GM18870 (cell line): ENCODE data around the gene PSKH1.
"Not testable (repeated sequence)": the region's sequence is repeated elsewhere in the genome, so short reads cannot be mapped to it uniquely, and the experiment has no call there.

Source experiments
- ATAC-seq: cut with Tn5 transposase; IDR thresholded peaks from one replicate; pipeline ENCODE4 v1.9.1; 2021; ENCODE audit warnings: moderate library complexity; ENCODE audit not compliant: unreplicated experiment

Gene PSKH1

DNA sequence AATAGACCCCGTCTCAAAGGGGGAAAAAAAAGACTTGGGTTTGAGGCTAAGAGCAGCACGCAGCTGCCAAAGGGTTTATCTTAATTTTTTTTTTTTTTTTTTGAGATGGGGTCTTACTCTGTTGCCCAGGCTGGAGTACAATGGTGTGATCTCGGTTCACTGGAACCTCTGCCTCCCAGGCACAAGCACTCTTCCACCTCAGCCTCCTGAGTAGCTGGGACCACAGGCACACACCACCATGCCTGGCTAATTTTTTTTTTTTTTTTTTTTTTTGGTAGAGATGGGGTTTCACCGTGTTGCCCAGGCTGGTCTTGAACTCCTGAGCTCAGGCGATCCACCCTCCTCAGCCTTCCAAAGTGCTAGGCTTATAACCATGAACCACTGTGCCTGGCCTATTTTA lies 44.7 kb downstream of the PSKH1 start:
- not testable (repeated sequence) for ATAC-seq

GRCh38 chr16:67939507-67940445 lies 46.7 kb downstream of the PSKH1 start:
- ATAC-seq: no peak

- ATAC-seq: no peak
Measured at GRCh38 chr16:67940446-67941089, 47.5 kb downstream of the PSKH1 start.

- ATAC-seq: no peak
Measured at GRCh38 chr16:67941469-67942199, 48.6 kb downstream of the PSKH1 start.

GRCh38 chr16:67942200-67942509 lies 49.1 kb downstream of the PSKH1 start:
- no peak for ATAC-seq

DNA sequence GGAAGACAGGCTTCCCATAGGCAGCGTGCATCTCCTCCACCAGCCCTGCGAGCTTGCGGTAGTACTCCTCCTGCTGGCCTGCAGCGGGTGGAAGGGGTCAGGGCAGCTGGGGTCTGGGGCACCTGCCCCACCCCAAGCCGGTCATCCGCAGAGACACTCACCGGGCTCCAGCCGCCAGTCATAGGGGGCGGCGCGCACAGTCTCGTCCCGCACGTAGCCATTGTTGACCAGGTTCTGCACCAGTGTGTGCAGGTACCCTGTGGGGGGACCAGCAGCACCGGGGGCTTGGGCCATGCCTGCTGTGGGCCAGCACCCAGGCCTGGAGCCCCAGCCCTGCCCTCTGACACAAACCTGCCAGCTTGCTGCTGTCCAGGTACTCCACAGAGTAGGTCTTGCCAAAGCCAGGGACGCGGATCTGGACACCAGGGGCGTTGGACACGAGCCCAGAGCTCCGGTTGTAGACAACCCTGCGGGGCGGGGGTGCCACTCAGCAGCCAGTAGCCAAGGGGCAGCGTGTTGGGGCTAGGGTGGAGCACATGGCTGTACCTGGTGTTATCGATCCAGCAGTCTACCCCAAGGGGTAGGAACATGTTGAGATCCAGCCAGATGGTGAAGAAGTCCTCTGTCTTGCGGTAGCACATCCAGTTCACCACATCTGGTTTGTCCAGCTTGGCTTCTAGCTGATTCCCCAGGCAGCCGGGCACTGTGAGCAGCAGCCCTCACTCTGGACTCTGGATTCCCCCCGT lies 49.6 kb downstream of the PSKH1 start:
- no peak for ATAC-seq

GRCh38 chr16:67943256-67943618 lies 50.2 kb downstream of the PSKH1 start:
- ATAC-seq: no peak

DNA sequence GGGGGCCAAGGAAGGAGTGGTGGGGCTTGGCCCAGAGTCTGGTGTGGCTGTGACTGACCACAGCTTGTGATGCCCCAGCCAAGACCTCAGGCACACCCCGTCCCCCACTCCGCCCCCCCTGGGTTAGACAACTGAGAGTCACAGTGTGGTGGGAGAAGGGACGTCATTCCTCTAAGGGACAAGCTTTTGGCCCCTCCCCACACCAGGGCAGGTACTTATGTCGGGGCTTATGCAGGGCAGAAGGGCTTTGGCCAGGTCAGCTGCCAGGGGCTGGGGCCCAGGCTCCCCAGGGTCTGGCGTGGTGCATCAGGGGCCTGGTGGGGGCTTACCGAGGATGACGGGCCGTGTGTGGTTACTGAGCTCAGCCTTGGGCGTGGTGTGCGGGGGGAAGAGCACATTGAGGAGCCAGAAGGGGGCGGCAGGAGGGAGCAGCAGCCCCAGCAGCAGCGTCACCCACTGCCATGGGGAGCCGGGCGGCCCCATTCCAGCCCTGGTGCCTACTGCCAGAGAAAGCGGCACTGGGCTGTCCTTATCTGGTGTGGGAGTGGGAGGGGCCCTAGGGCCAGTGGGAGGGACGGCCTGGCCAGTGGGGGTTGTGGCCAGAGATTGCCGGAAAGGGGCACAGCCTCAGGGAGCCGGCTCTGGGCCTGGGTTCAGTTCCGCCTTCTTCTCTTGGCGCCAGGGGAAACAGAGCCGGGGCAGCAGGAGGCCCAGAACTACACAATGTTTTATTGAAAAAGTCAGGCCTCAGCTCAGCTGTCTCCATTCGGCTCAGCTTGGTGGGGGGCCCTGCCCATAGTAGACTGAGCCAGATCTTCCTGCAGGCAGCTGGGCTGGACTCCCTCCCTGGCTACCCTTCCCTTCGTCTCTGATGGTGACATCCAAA lies 50.8 kb downstream of the PSKH1 start, which contains the start of gene LCAT:
LCAT (minus strand) TSS at position 502 of the 886 bp plus-strand sequence; CDS start at position 483, 19 bp downstream.
- ATAC-seq: no peak

GRCh38 chr16:67944690-67945391 lies 51.8 kb downstream of the PSKH1 start:
- no peak for ATAC-seq

DNA sequence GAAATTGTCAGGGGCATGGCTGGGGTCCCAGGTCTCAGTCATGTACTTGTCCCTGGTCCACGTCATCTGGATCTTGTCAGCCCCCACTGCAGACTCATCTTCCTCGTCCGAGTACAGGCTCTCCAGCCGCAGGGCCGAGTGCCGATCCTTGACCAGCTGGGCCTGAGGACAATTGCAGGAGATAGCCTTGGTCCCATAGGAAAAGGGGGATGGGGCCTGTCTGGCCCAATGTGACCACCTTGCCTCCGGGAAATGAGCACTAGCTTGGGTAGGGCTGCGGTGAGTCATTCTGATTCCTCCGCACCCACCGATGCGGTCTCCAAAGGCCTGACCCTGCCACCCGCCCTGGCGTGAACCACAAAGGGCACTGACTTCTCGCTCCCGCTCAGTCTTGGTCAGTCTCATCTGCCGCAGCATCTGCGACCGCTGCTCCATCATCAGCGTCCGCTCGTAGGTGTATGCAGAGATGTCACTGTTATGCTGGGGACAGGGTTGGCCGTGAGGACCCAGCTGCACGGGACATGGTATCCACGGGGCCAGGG lies 52.4 kb downstream of the PSKH1 start:
- no peak for ATAC-seq

DNA sequence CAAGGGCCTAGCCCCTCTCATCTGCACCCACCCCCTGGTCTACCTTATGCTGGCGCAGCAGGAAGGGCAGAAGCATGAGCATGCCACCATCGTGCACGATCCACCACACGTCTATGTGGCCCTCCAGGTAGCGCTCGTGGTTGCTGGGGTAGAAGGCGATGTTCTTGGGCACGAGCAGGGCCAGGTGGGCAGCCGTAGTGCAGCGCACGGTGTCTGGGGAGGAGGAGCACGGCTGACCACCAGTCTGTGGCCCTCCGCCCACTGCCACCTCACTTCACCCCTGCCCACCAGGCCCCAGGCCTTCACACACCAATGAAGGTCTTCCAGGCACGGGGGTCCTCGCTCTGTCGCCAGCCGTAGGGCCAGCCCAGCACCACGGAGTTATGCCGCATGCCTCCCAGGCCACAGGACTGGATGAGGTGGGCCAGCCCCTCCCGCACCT lies 53.1 kb downstream of the PSKH1 start:
- no peak for ATAC-seq

DNA sequence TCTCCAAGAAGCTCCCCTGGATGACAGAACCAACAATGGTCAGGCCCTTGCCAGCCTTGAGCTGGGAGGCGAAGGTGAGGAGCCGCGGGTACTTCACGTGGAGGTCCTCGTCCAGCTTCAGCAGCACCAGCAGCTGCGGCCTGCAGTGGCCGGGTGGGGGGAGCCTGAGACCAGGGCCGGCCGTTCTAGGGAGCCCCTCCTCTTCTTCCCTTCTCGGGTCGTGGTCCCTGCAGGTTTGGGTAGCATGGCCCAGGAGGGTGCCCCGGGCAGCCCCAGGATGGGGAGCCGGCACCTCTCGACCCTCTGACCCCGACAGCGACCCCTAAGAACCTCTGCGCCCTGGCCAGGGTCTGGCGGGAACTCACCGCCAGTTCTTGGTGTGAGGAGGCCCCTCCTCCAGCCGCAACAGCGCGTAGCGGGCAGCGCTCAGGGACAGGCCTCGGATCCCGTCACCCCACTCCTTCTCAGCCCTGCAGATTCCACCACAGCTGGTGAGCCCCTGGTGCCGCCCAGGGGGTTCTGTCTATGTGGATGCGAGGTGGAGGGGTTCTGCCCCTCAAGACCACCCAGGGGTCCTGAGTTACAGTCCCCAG lies 54.0 kb downstream of the PSKH1 start:
- ATAC-seq: no peak

DNA sequence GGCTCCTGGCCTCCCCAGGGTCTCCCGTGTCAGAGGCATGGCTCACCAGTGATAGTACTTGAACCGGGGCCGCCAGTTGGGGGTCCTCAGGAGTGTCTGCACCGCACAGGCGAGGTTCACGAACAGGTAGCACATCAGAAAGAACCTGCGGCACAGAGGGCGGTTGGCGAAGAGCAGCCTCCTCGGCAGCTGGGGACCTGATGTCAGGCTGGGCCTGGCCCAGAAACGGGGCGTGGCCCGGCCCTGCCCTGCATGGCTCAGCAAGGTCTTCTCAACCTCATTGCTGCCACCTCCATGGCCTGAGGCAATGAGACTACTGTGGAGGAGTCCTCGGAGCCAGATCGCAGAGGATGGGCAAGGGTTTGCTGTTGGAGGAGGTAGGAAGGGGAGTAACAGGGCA lies 55.0 kb downstream of the PSKH1 start:
- no peak for ATAC-seq

DNA sequence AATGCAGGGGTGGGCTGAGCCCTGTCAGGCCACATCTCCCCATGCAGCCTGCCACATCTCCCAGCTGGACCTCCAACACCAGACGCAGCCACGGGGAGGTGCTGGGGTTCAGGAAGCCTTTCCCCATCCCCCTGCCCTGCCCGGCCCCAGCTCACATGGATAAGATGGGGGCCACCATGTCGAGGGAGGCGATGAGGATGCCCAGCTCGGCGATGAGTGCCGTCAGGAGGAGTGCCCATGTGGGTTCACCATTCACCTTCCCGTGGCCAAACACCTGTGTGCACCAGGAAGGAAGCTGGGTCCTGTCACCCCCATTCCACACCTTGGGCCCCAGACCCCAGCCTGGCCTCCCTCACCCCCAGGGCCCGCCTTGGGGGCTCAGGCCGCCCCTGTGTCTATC lies 56.6 kb downstream of the PSKH1 start:
- no peak for ATAC-seq

- ATAC-seq: no peak
Measured at GRCh38 chr16:67950335-67950843, 57.3 kb downstream of the PSKH1 start.

DNA sequence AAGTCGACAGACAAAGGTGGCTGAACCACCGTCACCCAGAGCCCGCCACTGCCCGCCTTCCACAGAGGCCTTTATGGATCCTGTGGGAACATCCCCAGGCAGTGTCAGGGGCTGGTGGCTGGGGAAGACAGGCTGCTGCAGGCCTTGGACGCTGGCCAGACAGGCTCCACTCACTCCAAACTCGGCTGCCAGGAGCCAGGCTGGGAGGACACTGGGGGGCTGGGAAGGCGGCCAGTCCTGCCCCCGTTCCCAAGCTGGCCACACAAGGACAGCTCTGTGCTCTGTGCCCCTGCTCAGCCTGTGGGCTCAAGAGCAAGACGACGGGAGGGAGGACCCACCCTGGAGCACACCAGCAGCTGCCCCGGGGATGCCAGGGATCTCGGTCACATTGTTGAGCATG lies 58.4 kb downstream of the PSKH1 start:
- ATAC-seq: no peak

DNA sequence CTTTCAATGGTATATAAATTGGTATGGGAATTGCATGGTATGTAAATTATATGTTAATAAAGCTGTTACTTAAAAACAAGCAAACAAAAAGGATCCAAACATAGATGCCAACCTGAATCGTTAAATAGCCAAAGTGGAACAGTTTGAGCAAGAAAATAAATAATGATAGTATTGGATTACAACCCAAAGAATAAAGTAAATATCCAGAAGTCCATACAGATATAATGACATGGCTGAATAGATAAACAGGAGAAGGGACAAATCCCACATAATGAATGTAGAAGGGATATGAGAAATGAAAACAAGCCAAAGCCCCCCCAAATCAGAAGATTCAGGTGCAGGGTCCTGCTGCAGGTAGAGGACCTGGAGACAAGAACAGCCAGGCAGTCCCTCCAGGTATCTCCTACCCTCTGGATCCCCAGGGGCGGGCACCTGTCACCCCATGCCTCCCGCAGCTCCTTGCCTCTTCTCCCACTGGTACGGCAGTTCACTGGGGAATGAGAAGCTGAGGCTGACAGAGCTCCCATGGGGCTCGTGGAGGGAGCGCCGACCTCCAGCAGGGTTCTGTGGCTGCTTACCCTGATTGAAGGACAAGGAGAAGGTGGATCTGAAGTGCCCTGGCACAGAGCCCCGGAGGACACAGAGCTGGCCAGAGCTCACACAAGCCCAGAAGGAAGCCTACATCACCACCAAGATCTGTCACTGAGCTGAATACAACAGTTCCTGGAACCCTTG lies 60.8 kb downstream of the PSKH1 start:
- no peak for ATAC-seq
